ES-I3 (cell line): ENCODE data around the gene MEGF9.

Source experiments
- H3K36me3 ChIP-seq: 2 replicates; pipeline ENCODE4 v1.6.1; 2013; ENCODE audit warnings: mild to moderate bottlenecking, low read length, control low read depth, moderate library complexity; ENCODE audit not compliant: insufficient read depth
- H3K4me1 ChIP-seq: 2 replicates; pipeline ENCODE4 v1.6.1; 2013; ENCODE audit warnings: mild to moderate bottlenecking, control low read depth, low read length; ENCODE audit not compliant: insufficient read depth
- H3K9ac ChIP-seq: 2 replicates; pipeline ENCODE4 v1.6.1; 2013; ENCODE audit warnings: low read depth, mild to moderate bottlenecking, low read length, moderate library complexity
- H3K9me3 ChIP-seq: 2 replicates; pipeline ENCODE4 v1.6.1; 2013; ENCODE audit warnings: mild to moderate bottlenecking, low read length, moderate library complexity; ENCODE audit not compliant: control insufficient read depth, insufficient read depth

MEGF9 gene

GRCh38 chr9:120718316-120718715 is 4.0 kb upstream of the MEGF9 start:
- Histone ChIP-seq H3K9me3 (no peaks in the 10 kb centered on the region), H3K4me1 (no peaks in the 10 kb centered on the region), H3K36me3 (no peaks in the 10 kb centered on the region), H3K9ac (no peak overlapping the region)

GRCh38 chr9:120717176-120717575 is 2.9 kb upstream of the MEGF9 start:
- no peaks in the 10 kb centered on the region for H3K9me3 ChIP-seq
- H3K36me3 ChIP-seq = no peaks in the 10 kb centered on the region
- no peaks in the 10 kb centered on the region; the same call in 1 of the 2 replicates for H3K4me1 ChIP-seq
- no peak overlapping the region for H3K9ac ChIP-seq

- Histone ChIP-seq H3K9ac (no peak overlapping the region), H3K4me1 (no peaks in the 10 kb centered on the region; the same call in 1 of the 2 replicates), H3K36me3 (no peaks in the 10 kb centered on the region), H3K9me3 (no peaks in the 10 kb centered on the region)
These were observed 2.2 kb upstream of the MEGF9 start for GRCh38 chr9:120716483-120716882.

- Histone ChIP-seq H3K4me1 (no peaks in the 10 kb centered on the region; the same call in 1 of the 2 replicates), H3K9me3 (no peaks in the 10 kb centered on the region), H3K36me3 (no peaks in the 10 kb centered on the region), H3K9ac (peak overlapping the region; percentile 87; the same call in 1 of the 2 replicates)
These were observed 1.2 kb upstream of the MEGF9 start for GRCh38 chr9:120715389-120715924.

GRCh38 chr9:120714846-120715388 is 647 bp upstream of the MEGF9 start:
- no peaks in the 10 kb centered on the region for H3K9me3 ChIP-seq
- H3K36me3 ChIP-seq = no peaks in the 10 kb centered on the region
- peak overlapping the region; percentile 87 for H3K9ac ChIP-seq
- no peaks in the 10 kb centered on the region; the same call in 1 of the 2 replicates for H3K4me1 ChIP-seq

GRCh38 chr9:120713257-120714087 is 798 bp downstream of the MEGF9 start:
- H3K9me3 ChIP-seq = no peaks in the 10 kb centered on the region
- no peaks in the 10 kb centered on the region; the same call in 1 of the 2 replicates for H3K4me1 ChIP-seq
- no peaks in the 10 kb centered on the region; the same call in 1 of the 2 replicates for H3K36me3 ChIP-seq
- H3K9ac ChIP-seq = peak overlapping the region; percentile 87

GRCh38 chr9:120712539-120713031 is 1.7 kb downstream of the MEGF9 start:
- H3K4me1 ChIP-seq = no peaks in the 10 kb centered on the region; the same call in 1 of the 2 replicates
- peak overlapping the region; percentile 87; the same call in 1 of the 2 replicates for H3K9ac ChIP-seq
- H3K36me3 ChIP-seq = no peaks in the 10 kb centered on the region; the same call in 1 of the 2 replicates
- H3K9me3 ChIP-seq = no peaks in the 10 kb centered on the region

- Histone ChIP-seq H3K4me1 (no peaks in the 10 kb centered on the region; the same call in 1 of the 2 replicates), H3K9me3 (no peaks in the 10 kb centered on the region), H3K9ac (no peak overlapping the region), H3K36me3 (no peaks in the 10 kb centered on the region; the same call in 1 of the 2 replicates)
These were observed 2.3 kb downstream of the MEGF9 start for GRCh38 chr9:120711841-120712538.

GRCh38 chr9:120711354-120711753 is 2.9 kb downstream of the MEGF9 start:
- H3K4me1 ChIP-seq = no peaks in the 10 kb centered on the region; the same call in 1 of the 2 replicates
- no peaks in the 10 kb centered on the region; the same call in 1 of the 2 replicates for H3K36me3 ChIP-seq
- H3K9me3 ChIP-seq = no peaks in the 10 kb centered on the region
- H3K9ac ChIP-seq = no peak overlapping the region

GRCh38 chr9:120710110-120710981 is 3.9 kb downstream of the MEGF9 start:
- Histone ChIP-seq H3K36me3 (no peaks in the 10 kb centered on the region; the same call in 1 of the 2 replicates), H3K9ac (no peak overlapping the region), H3K9me3 (no peaks in the 10 kb centered on the region), H3K4me1 (no peaks in the 10 kb centered on the region; the same call in 1 of the 2 replicates)

GRCh38 chr9:120708526-120709224 is 5.6 kb downstream of the MEGF9 start:
- no peaks in the 10 kb centered on the region; the same call in 1 of the 2 replicates for H3K36me3 ChIP-seq
- no peak overlapping the region for H3K9ac ChIP-seq
- H3K4me1 ChIP-seq = no peaks in the 10 kb centered on the region; the same call in 1 of the 2 replicates
- H3K9me3 ChIP-seq = no peaks in the 10 kb centered on the region

GRCh38 chr9:120707170-120707569 is 7.1 kb downstream of the MEGF9 start:
- no peaks in the 10 kb centered on the region for H3K9me3 ChIP-seq
- H3K9ac ChIP-seq = no peak overlapping the region
- H3K4me1 ChIP-seq = no peaks in the 10 kb centered on the region
- H3K36me3 ChIP-seq = no peaks in the 10 kb centered on the region; the same call in 1 of the 2 replicates

GRCh38 chr9:120705174-120705573 is 9.1 kb downstream of the MEGF9 start:
- no peaks in the 10 kb centered on the region for H3K9me3 ChIP-seq
- no peaks in the 10 kb centered on the region; the same call in 1 of the 2 replicates for H3K36me3 ChIP-seq
- no peak overlapping the region for H3K9ac ChIP-seq
- no peaks in the 10 kb centered on the region for H3K4me1 ChIP-seq
